H1 (cell line): ENCODE results near the gene ZSWIM9. TPM values are rescaled to one million over a fixed set of nuclear protein-coding genes. Genes with fewer than 3 reads are reported as not detected.

Source experiments
- CREB1 ChIP-seq: IDR thresholded peaks from 2 replicates; pipeline ENCODE4 v1.6.1; 2012; ENCODE audit warnings: inconsistent platforms
- EP300 ChIP-seq, 2 experiments: IDR thresholded peaks; 1 replicate in 1 of 2; 2 replicates in 1 of 2; pipeline ENCODE4 v1.6.1; 2011 to 2012; ENCODE audit warnings: low read depth in 2 of 2, low read length in 2 of 2, mild to moderate bottlenecking in 2 of 2, borderline replicate concordance in 1 of 2, inconsistent platforms in 1 of 2, moderate library complexity in 1 of 2
- polyA plus RNA-seq, 7 experiments: library from polyadenylated mRNA; depleted of rRNA in 3 of 7; stranded (reverse) in 5 of 7; unstranded in 2 of 7; fragments of >200 nt in 5 of 7; fragments of 200-250 nt in 2 of 7; gene quantifications; 1 replicate in 5 of 7; 2 replicates in 1 of 7; 4 replicates in 1 of 7; pipeline versions ENCODE4 v1.2.1 to v1.2.3, GENCODE V29; 2011 to 2013; ENCODE audit warnings: missing spikeins in 2 of 7, mixed read lengths in 2 of 7
- total RNA-seq: library from RNA; stranded (reverse); fragmentation: NEBNext Ultra II Directional; extraction: Animal tissue kit (Norgen Biotek cat#: 25700); gene quantifications from 2 replicates; pipeline ENCODE4 v1.2.1, GENCODE V29; 2021

ZSWIM9 gene
- total and polyA plus RNA-seq, 2 of the 8 experiments (the other 6 are each of a cell fraction or from before 2014, with no cell fraction given), result 1.5 to 10.4 TPM

- TF ChIP-seq CREB1 (no peak), EP300 (IDR thresholded peaks at IDR 0.05; ENCODE audit: borderline replicate concordance in 1 of 2, low read depth in 2 of 2, low read length in 2 of 2) (no peak)
Observed at GRCh38 chr19:48210005-48210404, 39.5 kb downstream of the ZSWIM9 start (continued).
